Stimulated activated CD8-positive, alpha-beta memory T cell treated with anti-CD3 and anti-CD28 coated beads, Interleukin-4, amount 100 ng/mL, for 48 hours (primary cell): ENCODE measurements around the gene UPK1A.

ENCODE experiments used
- DNase-seq: peaks from one replicate; pipeline ENCODE4 v3.0.0-alpha.2; 2020

UPK1A gene

DNA sequence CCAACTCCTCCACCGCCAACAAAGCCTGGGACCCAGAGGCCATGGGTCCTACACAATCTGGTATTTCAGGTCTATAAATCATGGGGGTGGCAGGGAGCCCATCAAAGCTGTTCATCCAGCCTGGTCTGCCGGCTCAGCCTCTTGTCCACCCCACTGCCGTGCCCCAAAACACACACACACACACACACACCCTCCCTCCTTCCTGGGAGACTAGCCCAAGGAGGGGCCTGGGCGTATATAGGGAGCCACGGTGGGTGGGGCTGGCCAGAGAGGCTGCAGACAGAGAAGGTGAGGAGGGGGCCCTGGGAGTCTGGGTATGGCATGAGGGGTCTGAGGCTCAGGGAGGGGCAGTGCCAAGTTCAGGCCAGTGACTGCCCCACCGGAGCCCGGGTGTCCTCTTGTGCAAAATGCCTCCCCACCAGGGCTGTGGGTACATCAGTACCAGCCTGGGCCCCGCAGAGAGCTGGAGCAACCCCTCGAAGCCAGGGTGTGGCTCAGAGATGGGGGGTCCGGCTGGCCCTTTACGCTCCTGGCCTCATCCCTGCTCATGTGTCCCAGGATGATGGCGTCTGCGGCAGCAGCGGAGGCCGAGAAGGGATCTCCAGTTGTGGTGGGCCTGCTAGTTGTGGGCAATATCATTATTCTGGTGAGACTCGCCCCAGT, at the start of gene UPK1A:
Gene UPK1A (plus strand): TSS at position 267 of the 663 bp plus-strand sequence. CDS start 296 bp downstream, at position 563.
- DNase-seq = no peak

DNA sequence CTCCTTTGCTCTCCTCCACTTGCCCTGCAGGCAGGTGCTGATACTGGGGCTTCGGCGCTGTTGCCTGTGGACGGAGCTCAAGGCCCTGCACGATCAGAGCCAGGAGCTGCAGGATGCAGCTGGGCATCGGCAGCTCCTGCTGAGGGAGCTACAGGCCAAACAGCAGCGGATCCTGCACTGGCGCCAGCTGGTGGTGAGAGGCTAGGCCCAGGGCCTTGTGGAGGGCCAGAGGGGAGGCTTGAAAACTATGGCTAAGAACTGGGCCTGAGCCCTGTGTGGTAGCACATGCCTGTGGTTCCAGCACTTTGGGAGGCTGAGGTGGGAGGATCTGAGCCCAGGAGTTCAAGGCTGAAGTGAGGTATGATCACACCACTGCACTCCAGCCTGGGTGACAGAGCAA, 47.5 kb upstream of the UPK1A start:
- DNase-seq = no peak

DNA sequence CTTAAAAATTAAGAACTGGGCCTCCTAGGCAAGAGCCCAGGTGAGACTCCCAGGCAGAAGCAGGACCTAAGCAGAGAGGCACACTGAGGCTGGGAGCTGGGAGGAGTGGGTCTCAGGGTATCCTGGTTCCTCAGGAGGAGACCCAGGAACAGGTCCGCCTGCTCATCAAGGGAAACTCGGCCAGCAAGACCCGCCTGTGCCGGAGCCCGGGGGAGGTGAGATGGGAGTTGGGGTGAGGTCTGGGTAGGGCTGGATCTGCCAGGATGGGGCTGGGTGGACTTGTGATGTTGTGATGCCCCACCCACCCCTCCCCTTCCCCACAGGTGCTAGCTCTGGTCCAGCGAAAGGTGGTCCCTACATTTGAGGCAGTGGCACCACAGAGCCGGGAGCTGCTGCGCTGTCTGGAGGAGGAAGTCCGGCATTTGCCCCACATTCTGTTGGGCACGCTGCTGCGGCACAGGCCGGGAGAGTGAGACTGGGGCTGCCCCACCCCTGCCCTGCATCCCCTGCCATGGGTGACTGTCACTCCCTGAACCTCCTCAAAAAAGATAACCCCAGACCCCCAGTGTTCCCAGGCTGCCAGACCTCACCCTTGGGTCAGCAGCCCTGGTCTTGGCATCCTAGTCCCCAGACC, 46.9 kb upstream of the UPK1A start:
- DNase-seq = no peak

DNA sequence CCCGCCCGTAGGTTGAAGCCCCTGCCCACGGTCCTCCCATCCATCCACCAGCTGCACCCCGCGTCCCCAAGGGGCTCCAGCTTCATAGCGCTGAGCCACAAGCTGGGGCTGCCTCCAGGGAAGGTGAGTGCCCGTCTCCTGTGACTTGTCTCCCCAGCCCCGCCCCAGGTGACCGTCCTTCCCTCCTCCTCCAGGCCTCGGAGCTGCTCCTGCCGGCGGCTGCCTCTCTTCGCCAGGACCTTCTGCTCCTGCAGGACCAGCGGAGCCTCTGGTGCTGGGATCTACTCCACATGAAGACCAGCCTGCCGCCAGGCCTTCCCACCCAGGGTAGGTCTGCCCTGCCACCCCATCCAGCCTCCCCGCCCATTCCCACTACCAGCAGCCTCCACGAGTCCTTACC, 46.3 kb upstream of the UPK1A start:
- DNase-seq = no peak

DNA sequence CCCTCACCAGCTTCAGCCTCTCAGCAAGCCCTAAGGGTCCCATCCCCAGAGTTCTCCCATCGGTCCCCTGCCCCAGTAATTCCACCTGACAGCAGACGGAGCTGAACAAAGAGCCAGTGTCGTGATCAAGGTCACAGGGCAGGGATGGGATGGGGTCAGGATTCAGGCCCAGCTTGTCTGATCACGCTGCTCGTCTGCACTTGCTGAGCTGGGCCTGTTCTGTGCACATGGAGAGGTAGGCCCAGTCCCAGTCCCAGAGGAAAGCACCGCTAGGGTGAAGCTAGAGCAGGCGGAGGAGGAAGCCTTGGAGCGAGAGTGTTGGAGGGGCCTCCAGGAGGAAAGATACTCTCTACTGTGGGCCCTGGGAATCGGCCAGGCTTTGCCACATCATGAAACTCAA, 44.6 kb upstream of the UPK1A start:
- DNase-seq = no peak

DNA sequence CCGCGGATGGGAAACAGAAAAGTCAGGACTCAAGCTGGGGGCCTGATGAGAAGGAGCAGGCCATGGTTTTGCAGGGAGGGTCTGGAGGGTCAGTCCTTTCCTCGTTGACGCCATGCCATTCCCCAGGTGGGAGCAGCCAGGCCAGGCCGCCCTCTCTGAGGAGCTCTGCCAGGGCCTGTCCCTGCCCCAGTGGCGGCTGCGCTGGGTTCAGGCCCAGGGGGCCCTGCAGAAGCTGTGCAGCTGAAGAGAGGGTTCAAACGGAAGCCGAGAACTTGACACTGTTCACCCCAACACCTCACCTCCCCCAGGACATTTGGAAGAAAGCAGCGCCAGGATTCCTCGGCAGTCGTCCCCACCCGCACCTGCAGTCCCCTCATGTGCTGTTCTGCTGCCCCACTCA, 43.6 kb upstream of the UPK1A start:
- no peak for DNase-seq

DNA sequence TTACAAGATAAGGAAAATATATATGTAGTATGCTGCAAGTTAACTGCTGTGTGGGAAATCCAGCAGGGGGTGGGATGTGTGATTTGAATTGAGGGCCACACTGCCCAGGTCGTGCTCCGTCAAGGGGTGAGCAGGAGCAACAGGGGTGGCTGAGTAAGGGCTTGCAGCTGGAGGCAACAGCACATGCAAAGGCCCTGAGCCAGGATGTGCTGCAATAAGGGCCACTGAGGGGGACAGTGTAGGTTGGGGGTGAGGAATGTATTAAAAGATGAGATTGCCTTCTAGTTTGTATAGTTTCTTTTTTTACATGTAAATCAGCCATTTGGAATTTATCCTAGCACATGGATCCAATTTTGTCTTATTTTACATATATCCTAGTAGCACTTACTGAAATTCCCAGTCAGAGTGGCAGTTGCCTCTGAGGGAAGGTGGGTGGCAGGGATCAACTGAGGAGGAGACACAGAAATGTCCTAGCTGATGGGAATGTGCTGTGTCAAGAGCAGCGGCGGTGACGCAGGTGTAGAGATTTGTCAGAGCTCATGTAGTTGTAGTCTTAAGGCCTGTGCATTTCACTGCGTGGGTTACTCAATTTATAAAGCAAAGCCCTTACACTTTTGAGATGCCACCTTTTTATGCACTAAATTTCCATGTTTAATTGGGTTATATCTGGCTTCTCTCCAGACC, 42.8 kb upstream of the UPK1A start:
- no peak for DNase-seq

DNA sequence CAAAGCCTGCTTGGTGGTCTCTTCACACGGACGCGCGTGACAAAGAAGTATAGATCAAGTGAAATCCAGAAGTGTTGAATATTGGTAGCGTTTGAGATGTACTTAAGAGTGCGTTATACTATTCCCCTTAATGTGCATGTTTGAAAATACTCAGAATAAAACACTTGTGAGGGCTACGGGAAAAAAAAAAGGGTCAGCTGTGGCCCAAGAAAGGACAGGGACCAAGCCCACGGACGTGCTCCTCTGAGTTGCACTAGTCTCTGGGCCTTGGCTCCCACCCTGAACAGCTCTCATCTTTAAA, 38.1 kb upstream of the UPK1A start:
- no peak for DNase-seq

DNA sequence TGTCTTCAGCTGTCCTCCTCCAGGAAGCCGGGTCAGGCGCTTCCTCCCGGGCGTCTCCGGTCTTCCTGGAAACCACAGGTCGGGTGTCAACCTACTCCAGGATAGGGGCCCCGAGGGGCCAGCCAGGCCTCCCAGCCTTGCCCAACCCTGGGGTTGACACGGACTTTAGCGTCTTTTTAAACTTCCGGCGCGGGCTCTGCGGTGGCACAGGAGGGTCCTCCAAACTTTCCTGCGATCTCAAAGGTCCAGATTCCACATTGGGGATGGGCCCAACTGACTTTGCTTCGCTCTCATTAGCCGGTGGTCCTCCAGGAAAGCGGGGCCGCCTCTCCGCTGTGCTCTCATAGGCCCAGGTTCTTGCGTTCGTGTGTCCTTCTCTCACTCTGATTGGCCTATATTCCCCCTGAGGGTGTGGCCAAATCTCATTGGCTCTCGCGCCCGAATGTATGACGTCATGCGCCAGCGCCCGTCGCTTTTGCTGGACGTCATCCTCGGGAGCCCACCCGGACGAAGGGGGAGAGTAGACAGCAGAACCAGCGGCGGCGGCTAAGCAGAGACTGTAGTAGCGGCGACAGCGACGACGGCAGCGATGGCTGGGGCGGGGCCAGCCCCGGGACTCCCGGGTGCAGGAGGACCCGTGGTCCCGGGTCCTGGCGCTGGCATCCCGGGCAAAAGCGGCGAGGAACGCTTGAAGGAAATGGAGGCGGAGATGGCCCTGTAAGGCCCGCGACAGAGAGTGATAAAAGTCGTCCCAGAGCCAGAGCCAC, 37.6 kb upstream of the UPK1A start, which contains the start of gene RBM42:
Gene RBM42 (plus strand): TSS at position 472 of the 767 bp plus-strand sequence. CDS start 118 bp downstream, at position 590.
- peak; percentile 99 for DNase-seq

DNA sequence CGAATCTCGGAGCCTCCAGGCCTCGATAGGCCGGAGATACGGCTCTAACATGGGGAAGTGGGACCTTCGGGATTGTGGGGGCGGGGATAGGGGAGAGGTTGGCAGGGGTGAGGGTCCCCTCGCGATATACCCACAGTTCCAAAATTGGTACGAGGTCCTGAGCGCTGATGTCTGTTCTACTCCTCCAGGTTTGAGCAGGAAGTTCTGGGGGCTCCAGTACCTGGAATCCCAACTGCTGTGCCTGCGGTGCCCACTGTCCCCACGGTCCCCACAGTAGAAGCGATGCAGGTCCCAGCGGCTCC, 37.0 kb upstream of the UPK1A start:
- DNase-seq = no peak

DNA sequence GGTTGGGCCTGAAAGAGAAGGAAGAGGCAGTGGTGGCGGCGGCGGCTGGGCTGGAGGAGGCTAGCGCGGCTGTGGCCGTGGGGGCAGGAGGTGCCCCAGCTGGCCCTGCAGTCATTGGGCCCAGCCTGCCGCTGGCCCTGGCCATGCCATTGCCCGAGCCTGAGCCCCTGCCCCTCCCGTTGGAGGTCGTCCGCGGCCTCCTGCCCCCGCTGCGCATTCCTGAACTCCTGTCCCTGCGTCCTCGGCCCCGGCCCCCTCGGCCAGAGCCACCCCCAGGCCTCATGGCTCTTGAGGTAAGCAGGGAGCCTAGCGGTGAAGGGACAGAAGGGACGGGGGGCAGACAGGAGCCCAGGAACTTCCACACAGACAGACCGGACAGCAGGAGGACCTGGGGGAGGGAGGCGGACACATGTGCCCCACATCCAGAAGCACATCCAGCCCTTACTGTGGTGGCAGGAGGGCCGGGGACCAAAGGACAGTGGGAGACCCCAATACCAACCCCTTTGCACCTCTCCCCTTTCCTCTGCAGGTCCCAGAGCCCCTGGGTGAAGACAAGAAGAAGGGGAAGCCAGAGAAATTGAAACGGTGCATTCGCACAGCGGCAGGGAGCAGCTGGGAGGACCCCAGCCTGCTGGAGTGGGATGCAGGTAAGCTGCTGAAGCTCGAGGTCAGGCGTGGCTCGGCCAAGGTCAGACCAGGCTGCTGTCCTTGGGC, 32.4 kb upstream of the UPK1A start:
- DNase-seq = no peak

DNA sequence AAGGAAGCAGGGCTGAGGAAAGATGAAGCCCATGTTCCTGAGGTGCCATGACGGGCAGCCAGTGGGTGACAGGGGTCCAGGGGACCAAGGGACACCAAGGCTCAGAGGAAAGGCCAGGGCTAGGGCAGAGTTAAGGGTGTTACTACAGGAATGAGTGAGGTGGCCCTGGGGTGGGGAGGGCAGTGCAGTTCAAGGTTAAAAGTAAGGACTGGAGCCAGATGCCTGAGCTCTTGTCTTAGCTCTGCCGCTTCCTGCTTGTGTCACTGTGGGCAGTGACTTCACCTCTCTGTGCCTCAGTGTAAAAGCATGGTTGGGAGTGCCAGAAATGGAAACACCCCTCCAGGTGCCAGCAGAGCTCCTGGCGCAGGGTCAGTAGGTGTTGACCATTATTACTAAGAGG, 29.7 kb upstream of the UPK1A start:
- DNase-seq = no peak

DNA sequence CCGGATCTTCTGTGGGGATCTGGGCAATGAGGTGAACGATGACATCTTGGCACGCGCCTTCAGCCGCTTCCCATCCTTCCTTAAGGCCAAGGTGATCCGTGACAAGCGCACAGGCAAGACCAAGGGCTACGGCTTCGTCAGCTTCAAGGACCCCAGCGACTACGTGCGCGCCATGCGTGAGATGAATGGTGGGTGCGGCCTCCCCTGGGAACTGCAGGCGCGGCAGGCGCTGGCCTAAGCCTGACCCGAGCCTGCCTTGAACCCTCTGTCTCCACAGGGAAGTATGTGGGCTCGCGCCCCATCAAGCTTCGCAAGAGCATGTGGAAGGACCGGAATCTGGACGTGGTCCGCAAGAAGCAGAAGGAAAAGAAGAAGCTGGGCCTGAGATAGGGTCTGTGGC, 29.2 kb upstream of the UPK1A start:
- no peak for DNase-seq

DNA sequence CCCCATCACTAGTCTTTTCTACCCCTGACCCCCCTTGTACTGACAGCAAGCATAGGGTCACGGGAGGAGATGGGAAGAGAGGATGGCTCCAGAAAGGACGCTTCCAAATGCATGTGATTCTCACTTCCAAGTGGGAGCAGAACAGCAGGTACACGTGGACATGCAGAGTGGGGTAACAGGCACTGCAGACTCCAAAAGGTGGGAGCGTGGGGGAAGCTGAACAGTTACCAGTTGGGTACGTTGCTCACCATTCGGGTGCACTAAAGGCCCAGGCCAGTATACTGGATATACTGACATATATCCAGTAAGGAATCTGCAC, 27.0 kb upstream of the UPK1A start:
- no peak for DNase-seq

DNA sequence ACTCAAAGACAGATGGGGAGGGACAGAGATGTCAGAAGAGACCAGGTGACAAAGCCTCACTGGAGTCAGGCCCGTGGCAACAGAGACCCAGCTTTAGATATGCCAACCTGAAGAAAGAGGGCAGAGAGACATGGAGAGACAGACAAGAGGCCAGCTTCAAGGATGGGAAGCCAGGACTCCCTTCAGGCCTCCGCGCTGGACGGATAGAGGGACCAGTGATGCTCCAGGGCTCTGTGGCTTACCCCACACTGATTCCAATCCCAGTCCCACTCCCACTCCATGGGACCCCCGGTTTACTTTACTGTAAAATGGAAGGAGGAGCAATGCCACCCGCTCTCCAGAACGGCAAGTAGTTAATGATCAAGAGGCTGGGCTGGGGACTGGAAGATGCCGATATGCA, 26.5 kb upstream of the UPK1A start:
- no peak for DNase-seq

DNA sequence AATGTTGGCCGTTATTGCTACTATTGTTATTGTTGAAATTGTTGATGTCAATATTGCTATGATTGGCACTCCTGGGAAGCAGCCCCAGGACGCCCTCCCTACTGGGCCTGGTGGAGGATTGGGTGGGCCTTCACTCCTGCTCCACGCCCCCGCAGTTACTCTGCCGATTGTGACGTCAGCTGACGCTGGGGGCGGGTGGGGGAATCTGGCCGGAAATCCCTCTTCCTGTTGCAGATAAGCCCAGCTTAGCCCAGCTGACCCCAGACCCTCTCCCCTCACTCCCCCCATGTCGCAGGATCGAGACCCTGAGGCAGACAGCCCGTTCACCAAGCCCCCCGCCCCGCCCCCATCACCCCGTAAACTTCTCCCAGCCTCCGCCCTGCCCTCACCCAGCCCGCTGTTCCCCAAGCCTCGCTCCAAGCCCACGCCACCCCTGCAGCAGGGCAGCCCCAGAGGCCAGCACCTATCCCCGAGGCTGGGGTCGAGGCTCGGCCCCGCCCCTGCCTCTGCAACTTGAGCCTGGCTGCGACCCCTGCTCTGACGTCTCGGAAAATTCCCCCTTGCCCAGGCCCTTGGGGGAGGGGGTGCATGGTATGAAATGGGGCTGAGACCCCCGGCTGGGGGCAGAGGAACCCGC, 24.7 kb upstream of the UPK1A start, which contains the start of gene ETV2:
Gene ETV2 (plus strand): TSS at position 231 of the 637 bp plus-strand sequence. CDS start 716 bp downstream, outside the sequence.
- DNase-seq = peak; percentile 78

DNA sequence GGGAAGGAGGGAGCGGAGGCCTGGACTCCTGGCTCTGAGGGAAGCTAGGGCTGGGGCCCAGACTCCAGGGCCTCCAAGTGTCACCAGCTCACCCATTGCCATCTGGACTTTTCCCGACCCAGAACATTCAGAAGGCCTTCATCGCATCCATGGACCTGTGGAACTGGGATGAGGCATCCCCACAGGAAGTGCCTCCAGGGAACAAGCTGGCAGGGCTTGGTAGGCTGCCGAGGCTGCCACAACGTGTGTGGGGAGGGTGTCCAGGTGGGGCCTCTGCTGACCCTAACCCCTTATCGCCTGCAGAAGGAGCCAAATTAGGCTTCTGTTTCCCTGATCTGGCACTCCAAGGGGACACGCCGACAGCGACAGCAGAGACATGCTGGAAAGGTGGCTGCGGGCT, 24.0 kb upstream of the UPK1A start:
- DNase-seq = no peak

DNA sequence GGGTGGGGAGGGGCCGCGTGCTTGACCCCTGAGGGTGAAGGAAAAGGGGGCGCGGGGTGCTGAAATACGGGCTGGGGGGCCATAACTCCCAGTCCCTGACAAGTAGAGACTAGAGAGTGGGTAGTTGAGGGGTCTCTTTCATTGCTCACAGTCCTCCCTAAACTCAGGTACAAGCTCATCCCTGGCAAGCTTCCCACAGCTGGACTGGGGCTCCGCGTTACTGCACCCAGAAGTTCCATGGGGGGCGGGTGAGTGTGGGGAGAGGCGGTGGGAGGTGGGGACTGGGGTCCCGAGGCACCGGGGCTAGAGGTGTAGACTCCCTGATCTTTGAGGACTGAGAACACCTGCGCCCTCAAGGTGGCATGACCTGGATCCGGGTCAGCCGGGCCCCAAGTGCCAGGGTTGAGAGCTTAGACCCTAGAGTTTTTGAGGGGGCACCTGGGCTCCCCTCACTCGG, 23.5 kb upstream of the UPK1A start:
- DNase-seq = no peak

DNA sequence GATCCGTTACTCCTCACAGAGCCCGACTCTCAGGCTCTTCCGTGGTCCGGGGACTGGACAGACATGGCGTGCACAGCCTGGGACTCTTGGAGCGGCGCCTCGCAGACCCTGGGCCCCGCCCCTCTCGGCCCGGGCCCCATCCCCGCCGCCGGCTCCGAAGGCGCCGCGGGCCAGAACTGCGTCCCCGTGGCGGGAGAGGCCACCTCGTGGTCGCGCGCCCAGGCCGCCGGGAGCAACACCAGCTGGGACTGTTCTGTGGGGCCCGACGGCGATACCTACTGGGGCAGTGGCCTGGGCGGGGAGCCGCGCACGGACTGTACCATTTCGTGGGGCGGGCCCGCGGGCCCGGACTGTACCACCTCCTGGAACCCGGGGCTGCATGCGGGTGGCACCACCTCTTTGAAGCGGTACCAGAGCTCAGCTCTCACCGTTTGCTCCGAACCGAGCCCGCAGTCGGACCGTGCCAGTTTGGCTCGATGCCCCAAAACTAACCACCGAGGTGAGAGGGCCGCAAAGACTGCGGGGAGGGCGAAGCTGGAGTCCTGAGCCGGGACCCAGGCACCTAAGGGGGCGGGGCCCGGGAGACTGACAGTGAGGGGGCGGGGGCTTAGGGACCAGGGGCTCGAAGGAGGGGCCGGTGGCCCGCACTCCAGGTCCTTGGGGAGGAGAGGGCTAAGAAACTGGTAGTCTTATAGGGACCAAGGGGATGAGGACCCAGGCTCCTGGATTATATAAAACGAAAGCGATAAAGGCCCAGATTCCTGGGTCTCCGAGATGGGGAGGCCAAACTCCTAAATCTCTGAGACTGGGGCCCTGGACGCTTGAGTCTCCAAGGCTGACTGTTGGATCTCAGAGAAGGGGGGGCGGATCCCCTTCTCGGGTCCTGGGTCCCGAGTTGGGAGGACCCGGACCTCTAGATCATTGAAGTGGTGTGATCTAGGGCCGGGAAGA, 22.8 kb upstream of the UPK1A start:
- peak; percentile 87 for DNase-seq

DNA sequence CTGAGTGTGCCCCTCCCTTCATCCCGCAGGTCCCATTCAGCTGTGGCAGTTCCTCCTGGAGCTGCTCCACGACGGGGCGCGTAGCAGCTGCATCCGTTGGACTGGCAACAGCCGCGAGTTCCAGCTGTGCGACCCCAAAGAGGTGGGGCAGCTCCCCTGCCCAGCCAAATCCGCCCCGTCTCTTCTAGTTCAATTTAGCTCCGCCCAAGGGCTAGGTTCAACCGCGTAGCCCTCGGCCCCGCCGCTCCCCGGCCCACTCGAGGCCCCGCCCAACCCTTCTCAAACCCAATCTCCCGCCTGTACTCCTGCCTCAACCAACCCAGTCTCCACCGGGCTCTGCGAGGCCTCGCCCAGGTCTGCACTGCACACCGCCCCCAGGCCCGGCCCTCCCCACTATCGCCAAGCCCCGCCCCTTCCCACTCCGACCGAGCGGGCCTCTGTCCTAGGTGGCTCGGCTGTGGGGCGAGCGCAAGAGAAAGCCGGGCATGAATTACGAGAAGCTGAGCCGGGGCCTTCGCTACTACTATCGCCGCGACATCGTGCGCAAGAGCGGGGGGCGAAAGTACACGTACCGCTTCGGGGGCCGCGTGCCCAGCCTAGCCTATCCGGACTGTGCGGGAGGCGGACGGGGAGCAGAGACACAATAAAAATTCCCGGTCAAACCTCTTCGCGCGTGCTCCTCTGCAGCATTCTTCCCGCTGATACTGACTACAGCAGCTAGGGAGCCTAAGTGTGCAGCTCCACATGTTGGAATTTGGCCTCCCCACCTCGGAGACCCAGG, 21.9 kb upstream of the UPK1A start:
- peak; percentile 97 for DNase-seq
